GM13976 (cell line): ENCODE results near the gene C10orf105.

ENCODE experiments used
- DNase-seq: peaks from one replicate; pipeline ENCODE4 v3.0.0; 2012; ENCODE audit warnings: low spot score
- in situ Hi-C: fragments of 300-500 bp; cut with MboI; formaldehyde crosslinking; loops from one replicate; pipeline ENCODE4 v1.12.0; 2022; ENCODE audit warnings: low sequenced_read_pairs, mixed read lengths, inconsistent platforms; ENCODE audit not compliant: unreplicated experiment
- TF ChIP-seq, protein P1 (sequence below): IDR thresholded peaks from 2 replicates; pipeline ENCODE4 v1.5.1; 2012; ENCODE audit warnings: borderline replicate concordance, mild to moderate bottlenecking; ENCODE audit not compliant: insufficient read depth; ENCODE audit errors: extremely low read depth, missing control alignments, control extremely low read depth

C10orf105 gene

DNA sequence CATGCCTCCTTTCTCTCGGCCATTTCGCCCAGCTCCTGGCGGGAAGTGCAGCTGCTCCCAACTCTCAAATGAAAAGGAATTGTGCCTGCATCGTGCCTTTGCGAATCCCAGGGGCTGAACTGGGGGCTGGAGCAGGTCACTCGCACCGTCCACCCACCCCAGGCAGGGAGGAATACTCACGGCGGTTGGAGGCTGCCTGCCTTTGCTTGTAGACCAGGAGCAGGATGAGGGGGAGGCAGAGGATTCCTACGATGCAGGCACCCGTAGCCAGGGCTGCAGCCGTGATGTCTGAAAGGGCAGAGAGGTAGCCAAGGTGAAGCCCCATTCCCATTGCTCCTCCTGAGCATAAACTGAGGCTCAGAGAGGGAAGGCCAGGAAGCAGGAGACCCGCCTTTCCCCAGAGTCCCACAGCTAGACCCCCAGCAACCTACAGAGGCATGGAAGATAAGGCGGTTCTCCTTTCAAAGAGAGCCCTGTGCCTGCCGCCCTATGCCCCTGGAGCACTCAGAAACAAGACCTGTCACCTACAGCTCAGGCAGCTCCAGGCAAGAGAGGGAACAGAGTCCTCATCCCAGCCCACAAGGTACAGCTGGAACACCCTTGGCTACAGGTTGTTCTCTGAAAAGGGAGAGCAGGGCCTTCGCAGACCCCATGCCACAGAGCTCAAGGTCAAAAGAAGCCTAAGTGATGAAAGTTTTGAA lies 35.8 kb upstream of the C10orf105 start:
- TF ChIP-seq, protein P1, sequence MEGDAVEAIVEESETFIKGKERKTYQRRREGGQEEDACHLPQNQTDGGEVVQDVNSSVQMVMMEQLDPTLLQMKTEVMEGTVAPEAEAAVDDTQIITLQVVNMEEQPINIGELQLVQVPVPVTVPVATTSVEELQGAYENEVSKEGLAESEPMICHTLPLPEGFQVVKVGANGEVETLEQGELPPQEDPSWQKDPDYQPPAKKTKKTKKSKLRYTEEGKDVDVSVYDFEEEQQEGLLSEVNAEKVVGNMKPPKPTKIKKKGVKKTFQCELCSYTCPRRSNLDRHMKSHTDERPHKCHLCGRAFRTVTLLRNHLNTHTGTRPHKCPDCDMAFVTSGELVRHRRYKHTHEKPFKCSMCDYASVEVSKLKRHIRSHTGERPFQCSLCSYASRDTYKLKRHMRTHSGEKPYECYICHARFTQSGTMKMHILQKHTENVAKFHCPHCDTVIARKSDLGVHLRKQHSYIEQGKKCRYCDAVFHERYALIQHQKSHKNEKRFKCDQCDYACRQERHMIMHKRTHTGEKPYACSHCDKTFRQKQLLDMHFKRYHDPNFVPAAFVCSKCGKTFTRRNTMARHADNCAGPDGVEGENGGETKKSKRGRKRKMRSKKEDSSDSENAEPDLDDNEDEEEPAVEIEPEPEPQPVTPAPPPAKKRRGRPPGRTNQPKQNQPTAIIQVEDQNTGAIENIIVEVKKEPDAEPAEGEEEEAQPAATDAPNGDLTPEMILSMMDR = no peak
- DNase-seq = no peak

DNA sequence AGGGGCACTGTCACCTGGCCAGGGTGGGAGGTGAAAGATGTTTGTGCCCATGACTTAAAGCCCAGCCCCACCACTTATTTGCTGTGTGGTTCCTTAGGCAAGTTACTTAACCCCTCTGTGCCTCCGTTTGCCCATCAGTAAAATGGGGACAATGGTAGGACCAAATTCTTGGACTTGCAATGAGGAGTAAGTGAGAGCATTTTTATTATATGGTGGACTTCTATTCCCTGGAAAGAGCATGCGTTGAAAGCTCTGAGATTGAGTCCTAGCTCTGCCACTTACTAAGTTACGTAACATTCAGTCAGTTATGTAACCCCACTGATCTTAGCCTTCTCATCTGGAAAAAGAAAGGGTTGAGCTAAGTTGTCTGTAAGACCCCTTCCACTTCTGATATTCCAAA lies 35.0 kb upstream of the C10orf105 start:
- TF ChIP-seq, protein P1 = no peak
- in situ Hi-C loops = no loop called here
- DNase-seq = no peak

More for the DNA sequence above, 35.8 kb upstream of the C10orf105 start:
- in situ Hi-C loops = no loop called here

DNA sequence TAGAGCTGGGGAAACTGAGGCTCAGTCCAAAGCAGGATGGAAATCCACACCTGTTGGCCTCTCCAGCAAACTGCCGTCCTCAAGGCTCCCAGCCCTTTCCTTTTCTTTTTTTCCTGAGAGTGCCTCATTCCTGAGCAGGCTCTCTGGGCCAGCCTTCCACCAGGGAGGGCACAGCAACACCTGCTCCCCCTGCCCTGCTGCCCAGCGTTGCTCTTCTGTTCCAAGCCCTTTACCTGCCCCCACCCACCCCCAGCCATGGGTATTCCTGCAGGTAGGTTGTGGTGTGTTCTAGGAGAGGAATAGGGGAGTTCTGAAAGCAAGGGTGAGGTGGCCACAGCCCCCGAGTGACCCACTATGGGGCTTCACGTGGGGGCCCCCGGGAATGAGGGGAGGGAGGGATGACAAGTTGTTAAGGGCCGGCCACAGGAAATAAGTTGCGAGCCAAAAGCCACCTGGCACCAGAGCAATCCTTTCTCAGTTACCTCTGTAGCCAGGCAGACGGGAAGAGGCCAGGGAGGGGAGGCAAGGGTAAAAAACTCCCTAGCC lies 34.5 kb upstream of the C10orf105 start:
- in situ Hi-C loops = no loop called here
- TF ChIP-seq, protein P1 = no peak
- no peak for DNase-seq

DNA sequence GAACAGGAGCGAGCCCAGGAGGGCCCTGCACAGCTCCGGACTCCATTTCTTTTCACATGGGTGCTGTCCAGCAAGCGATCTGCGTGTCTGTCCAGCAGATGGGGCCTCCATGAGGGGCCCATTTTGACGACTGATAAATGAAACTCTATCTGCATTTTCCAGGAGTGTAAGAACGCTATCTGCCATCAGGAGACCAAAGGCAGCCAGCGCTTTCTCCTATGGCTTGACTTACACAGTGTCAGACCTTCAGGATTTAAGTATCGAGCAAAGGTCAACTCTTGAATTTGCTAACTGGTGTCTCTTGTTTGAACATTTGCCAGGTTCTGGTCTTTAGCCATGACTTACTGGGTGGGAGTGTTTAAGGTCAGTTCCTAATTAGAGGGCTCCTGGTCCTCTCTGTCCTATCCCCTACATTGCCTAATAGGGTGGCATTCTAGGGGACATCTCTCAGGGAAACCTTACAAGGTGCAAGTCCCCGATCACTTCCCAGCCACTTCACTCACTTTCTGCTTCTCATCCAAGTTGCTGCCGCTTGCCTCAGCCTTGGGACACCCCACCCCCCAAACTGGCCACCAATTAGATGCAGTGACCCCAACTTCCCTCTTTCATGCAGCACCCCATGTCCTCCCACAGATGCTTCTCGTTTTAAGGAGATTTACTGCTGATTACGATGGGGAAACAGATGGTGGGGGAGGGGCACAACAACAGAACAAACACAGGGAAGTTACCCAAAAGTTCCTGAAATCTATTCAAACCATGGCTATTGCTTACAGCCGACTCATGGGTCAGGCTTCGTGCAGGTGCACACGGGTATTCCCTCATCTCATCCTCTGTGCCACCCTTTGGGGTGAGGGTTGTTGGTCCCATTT lies 33.7 kb upstream of the C10orf105 start:
- no peak for DNase-seq
- in situ Hi-C loops = no loop called here
- TF ChIP-seq, protein P1 = no peak

DNA sequence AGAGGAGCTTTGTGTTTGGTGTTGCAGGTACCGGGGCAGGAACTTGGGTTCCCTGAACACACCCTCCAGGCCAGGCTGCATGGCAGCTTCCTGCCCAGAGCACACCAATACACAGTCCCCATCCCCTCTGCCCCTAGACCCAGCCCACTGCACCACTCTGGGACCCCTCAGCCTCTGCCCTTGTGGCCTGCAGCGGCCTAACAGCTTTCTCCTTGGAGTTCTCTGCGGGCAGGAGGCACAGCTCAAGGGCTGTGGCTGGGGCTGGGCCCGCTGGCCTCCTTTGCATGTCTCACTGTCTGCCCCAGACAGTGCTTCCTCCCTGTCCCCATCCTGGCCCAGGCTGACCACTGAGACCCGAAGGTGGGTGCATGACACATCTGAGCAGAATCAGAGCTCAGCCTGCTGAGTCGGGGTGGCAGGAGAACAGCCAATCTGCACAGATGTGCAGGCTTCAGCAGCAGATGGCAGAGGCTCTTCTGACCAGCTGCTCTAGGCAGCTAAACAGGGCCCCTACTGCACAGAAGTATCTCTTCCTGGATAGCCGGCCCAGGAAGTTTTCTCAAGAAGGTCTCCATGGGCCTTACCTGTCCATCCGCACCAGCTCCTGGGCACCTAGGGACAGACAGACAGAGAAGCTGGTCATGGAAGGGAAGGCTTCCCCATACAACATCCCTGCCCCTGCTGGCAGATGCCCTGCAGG lies 33.0 kb upstream of the C10orf105 start:
- no peak for DNase-seq
- TF ChIP-seq, protein P1 = no peak
- in situ Hi-C loops = no loop called here
